HG03565 (cell line): ENCODE measurements around the gene GPC5.

Experiments used
- ATAC-seq: cut with Tn5 transposase; IDR thresholded peaks from one replicate; pipeline ENCODE4 v1.9.1; 2021; ENCODE audit warnings: mild to moderate bottlenecking, moderate library complexity; ENCODE audit not compliant: unreplicated experiment

The GPC5 gene

DNA sequence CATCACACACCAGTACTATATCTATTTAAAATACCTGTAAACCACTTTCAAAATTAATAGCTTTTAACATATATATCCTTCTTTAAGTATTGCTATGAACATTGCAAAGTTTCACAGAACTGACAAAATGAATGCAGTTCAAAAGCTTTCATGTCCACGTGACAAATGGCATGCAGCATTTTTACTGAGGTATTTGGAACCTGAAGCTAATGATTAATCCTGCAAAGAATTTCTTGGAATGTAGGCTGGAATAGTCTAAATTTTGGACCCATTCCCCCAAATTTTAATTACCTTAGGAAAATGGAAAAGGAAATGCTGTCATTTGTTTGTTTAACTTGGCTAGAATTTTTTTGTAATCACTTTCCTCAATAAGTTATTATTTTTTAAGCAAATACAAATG, 1404.4 kb downstream of the GPC5 start:
- ATAC-seq, result no peak

DNA sequence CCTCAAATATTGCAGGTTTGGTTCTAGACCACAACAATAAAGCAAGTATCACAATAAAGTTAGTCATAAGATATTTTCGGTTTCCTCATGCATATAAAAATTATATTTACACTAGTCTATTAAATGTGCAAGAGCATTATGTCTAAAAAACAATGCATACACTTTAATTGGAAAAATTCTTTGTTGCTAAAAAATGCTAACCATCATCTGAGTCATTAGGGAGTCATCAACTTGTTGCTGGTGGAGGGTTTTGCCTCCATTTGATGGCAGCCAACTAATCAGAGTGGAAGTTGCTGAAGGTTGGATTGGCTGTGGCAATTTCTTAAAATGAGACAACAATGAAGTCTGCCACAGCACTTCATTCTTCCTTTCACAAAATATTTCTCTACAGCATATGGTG, 1405.9 kb downstream of the GPC5 start:
- no peak for ATAC-seq

- no peak for ATAC-seq
Observed at GRCh38 chr13:92804926-92805325, 1406.5 kb downstream of the GPC5 start.

DNA sequence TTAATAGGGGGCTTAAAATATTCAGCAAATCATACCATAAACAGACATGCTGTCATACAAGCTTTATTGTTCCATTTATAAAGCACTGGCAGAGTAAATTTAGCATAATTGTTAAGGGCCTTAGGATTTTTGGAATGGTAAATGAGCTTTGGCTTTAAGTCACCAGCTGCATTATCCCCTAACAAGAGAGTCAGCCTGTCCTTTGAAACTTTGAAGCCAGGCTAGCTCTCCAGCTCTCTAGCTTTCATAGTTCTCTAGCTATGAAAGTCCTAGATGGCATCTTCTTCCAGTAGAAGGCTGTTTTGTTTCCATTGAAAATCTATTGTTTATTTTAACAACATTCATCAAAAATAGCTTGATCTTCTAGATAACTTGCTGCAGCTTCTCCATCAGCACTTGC, 1407.3 kb downstream of the GPC5 start:
- ATAC-seq, result no peak

DNA sequence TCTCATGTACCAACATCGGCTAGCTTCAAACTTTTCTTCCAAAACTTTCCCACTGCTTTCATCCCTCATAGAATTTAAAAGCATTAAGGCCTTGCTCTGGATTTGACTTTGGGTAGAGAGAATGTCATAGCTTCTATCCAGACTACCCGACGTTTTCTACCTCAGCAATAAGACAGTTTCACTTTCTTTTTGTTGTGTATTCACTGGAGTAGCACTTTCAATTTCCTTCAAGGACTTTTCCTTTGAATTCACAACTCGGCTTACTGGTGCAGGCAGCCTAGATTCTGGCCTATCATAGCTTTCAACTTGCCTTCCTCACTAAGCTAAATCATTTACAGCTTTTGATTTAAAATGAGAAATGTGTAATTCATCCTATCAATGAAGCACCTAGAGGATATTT, 1407.8 kb downstream of the GPC5 start:
- ATAC-seq, result peak; percentile 69

- ATAC-seq, result no peak
Observed at GRCh38 chr13:92807353-92807752, 1408.9 kb downstream of the GPC5 start.

- no peak for ATAC-seq
Observed at GRCh38 chr13:92807966-92808365, 1409.5 kb downstream of the GPC5 start.

DNA sequence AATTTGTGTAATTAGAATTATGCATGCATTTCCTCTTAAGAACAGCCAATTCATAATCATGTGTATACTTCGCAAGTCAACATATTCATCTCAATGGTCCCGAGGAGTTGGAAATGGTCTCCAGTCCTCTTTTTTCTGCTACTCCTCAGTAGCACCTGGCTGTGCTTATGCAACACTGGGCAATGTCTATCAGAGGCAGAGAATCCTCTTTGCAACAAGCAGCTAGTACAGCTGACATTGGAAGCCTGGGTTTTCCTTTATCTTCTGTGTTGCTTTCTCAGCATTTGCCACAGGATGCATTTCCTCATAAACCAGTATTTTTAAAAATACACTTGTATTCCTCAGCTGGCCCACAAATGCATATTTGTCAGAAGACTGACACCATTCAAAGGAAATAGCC, 1422.9 kb downstream of the GPC5 start:
- ATAC-seq, result no peak

- no peak for ATAC-seq
Observed at GRCh38 chr13:92823059-92823458, 1424.6 kb downstream of the GPC5 start.

- no peak for ATAC-seq
Observed at GRCh38 chr13:92825938-92826596, 1427.6 kb downstream of the GPC5 start.

DNA sequence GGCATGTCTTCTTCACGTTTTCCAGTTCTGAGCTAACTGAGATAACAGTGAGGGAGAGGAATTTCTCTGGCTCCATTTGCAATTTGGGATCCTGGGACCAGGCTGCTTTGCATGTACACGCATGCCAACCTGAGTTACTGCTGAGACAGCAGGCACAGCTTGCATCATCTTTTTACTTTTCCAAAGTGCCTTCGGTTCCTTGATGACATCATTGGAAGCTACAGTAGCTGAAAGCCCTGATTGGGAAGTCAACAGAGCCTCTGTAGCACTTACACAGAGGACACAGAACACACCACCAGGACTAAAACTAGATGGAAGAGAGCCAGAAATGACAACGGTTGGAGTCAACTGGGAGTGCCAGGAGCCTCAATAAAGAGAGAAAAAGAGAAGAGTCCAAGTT, 1429.1 kb downstream of the GPC5 start:
- ATAC-seq, result no peak

DNA sequence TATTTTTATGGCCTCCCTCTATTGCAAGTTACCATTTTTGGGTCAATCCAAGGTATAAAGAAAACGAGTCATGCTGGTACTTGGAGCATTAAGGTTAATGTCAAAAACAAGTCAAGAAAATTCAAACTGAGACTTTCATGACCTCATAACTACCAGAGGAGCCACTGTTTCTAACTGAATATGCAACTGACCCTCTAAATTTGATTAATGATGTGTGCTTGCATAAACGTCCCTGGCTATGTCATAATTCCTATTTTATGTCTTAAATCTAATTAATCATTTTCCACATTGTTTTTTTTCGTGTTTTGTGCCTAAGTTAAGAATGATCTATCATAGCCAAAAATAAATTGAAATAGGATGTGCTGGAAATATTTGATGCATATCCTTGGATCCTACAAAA, 1431.5 kb downstream of the GPC5 start:
- no peak for ATAC-seq

DNA sequence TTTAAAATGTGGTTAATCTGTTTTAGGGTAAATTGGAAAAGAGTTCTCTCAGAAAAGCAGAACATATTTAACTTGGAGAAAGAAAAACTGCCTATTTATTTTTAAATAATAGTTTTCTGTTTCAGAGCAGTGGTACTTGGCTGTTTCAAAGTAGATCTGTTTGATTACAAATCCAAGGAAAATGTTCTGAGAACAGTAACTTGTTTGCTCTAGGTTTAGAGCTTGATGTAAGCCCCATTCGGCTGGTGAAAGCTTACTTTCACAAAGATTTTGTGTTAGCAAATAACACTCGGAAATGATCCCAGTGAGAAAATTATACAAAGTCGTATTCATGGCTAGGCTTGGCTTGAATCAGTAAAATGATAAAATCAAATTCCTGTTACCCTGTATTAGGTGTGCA, 1432.4 kb downstream of the GPC5 start:
- no peak for ATAC-seq

- no peak for ATAC-seq
Observed at GRCh38 chr13:92833071-92833470, 1434.7 kb downstream of the GPC5 start.

- no peak for ATAC-seq
Observed at GRCh38 chr13:92836171-92836570, 1437.8 kb downstream of the GPC5 start.

DNA sequence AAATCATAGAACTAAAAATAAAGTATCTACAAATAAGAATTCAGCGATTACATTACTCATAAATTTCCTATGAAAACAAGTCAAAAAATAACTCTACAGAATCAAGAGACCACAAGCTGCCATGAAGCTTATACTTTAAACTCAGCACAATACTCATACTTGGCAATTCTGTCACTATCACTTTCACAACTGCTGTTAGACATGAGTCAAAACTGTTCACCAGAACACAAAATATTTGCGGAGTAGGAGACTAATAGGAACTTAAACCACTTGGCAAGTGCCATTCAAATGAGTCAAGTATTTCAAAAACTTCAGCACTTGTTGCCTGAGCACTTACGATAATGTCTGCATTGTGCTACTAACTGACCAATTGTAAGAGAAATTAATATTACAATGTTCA, 1440.4 kb downstream of the GPC5 start:
- ATAC-seq, result peak; percentile 78

- ATAC-seq, result no peak
Observed at GRCh38 chr13:92842145-92842544, 1443.7 kb downstream of the GPC5 start.

DNA sequence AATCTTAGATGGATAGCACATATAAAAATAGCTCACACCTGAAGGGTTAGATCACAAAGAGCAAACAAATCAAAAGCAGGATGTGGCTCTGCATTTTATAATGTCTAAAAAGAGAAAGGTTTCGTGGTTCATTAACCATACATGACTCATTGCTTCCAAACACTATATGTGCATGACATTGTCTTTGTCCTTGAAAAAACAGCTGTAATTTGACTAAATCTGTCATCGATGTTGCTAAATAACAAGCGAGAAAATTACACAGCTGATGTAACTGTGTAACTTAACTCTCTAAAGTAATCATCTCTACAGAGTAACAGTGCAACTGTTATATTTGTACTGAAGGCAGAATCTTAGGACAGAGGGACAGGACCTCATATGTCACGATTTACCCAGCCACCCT, 1445.1 kb downstream of the GPC5 start:
- ATAC-seq, result peak; percentile 37

DNA sequence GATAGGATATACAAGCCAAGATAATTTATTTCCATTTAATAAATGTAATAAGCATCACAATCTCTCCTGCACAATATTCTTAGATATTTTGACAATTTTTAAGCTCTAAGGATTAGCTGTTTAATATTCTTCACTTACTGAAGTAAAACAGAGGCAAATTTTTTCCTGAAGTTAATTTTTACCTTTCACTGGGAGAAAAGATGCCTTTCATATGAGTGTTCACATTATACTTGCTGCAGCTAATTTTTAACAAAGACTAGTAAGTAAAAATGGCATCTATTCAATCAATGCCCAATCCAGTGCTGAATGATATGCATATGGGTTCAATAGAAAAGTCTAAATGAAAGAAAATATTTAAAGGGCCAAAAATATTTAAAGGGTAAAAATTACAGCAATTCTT, 1451.0 kb downstream of the GPC5 start:
- no peak for ATAC-seq

- ATAC-seq, result no peak
Observed at GRCh38 chr13:92864584-92865284, 1466.3 kb downstream of the GPC5 start.

- ATAC-seq, result no peak
Observed at GRCh38 chr13:92873029-92873428, 1474.6 kb downstream of the GPC5 start.

GRCh38 chr13:92886535-92887077, 1488.2 kb downstream of the GPC5 start:
- no peak for ATAC-seq

GRCh38 chr13:92894447-92894846, 1496.0 kb downstream of the GPC5 start:
- no peak for ATAC-seq
